ENCODE data around the gene SLC15A4.

The SLC15A4 gene

DNA sequence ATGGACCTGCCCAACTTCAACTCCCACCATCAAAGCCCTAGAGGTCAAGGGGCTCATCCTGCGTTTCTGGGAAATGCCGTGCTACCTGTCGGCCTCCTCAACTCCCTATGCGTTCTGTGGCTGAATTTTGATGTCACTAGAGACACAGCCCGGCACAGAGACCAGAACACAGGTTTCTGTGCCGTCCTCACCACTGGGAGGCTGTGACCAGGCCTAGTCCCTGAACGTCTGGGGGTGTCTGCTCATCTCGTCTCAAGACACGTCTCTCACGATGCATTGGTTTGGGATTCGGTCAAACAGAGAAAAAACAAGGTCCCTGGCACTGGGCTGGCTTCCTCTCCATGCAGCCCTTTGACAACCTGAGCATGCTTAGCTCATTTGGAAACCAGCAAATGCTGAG is 33.5 kb downstream of the SLC15A4 start:
- Histone ChIP-seq H3K4me1 (ENCODE audit: control insufficient read depth in 1 of 2, insufficient read depth in 1 of 2, low read depth in 1 of 2, low read length in 1 of 2) (peaks cover 15 to 25% of the 10 kb centered on the region in 2 experiments), H3K9me3 (no peaks in the 10 kb centered on the region), H3K27ac (peak overlapping the region; percentile 11), H3K36me3 (peaks cover 45% of the 10 kb centered on the region), H3K27me3 (no peaks in the 10 kb centered on the region), H3K4me3 (ENCODE audit: low read depth in 1 of 2, low read length in 1 of 2) (no peak overlapping the region)
- TF ChIP-seq, protein P1, sequence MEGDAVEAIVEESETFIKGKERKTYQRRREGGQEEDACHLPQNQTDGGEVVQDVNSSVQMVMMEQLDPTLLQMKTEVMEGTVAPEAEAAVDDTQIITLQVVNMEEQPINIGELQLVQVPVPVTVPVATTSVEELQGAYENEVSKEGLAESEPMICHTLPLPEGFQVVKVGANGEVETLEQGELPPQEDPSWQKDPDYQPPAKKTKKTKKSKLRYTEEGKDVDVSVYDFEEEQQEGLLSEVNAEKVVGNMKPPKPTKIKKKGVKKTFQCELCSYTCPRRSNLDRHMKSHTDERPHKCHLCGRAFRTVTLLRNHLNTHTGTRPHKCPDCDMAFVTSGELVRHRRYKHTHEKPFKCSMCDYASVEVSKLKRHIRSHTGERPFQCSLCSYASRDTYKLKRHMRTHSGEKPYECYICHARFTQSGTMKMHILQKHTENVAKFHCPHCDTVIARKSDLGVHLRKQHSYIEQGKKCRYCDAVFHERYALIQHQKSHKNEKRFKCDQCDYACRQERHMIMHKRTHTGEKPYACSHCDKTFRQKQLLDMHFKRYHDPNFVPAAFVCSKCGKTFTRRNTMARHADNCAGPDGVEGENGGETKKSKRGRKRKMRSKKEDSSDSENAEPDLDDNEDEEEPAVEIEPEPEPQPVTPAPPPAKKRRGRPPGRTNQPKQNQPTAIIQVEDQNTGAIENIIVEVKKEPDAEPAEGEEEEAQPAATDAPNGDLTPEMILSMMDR (IDR thresholded peaks at IDR 0.05): no peak

DNA sequence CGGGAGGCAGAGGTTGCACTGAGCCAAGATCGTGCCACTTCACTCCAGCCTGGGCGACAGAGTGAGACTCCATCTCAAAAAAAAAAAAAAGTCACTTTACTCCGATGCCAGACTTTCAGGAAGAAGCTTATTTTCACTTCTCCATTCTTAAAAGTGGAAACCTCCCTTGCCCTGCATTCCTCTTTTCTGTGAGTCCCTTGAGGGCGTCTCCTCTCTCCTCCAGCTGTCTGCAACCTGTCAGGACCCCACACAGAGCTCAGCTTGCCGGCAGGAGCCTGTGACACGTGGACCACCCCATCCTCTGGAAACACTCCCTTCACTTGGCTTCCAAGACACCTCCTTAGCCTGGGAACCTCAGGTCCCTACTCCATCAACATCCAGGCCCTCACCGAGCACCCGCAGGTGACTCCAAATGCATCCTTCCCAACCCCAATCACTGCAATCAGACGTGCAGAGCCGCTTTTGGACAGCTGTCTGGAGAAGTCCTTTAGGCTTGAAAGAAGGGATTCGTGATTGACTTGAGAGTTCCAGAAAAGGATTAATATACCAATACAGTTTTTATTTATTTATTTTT is 34.3 kb downstream of the SLC15A4 start:
- Histone ChIP-seq H3K36me3 (peaks cover 38% of the 10 kb centered on the region), H3K27ac (peak overlapping the region; percentile 58), H3K27me3 (no peaks in the 10 kb centered on the region), H3K4me1 (ENCODE audit: control insufficient read depth in 1 of 2, insufficient read depth in 1 of 2, low read depth in 1 of 2, low read length in 1 of 2) (peaks cover 7 to 17% of the 10 kb centered on the region in 2 experiments), H3K4me3 (ENCODE audit: low read depth in 1 of 2, low read length in 1 of 2) (no peak overlapping the region), H3K9me3 (no peaks in the 10 kb centered on the region)
- TF ChIP-seq, protein P1 (IDR thresholded peaks at IDR 0.05): no peak

GRCh38 chr12:128787827-128788226 is 35.9 kb downstream of the SLC15A4 start:
- Histone ChIP-seq H3K4me1 (ENCODE audit: control insufficient read depth in 1 of 2, insufficient read depth in 1 of 2, low read depth in 1 of 2, low read length in 1 of 2) (peaks cover 0 to 6% of the 10 kb centered on the region in 2 experiments), H3K27me3 (no peaks in the 10 kb centered on the region), H3K9me3 (no peaks in the 10 kb centered on the region), H3K36me3 (peaks cover 23% of the 10 kb centered on the region), H3K27ac (no peak overlapping the region), H3K4me3 (ENCODE audit: low read depth in 1 of 2, low read length in 1 of 2) (no peak overlapping the region)
- TF ChIP-seq, protein P1 (IDR thresholded peaks at IDR 0.05): no peak

DNA sequence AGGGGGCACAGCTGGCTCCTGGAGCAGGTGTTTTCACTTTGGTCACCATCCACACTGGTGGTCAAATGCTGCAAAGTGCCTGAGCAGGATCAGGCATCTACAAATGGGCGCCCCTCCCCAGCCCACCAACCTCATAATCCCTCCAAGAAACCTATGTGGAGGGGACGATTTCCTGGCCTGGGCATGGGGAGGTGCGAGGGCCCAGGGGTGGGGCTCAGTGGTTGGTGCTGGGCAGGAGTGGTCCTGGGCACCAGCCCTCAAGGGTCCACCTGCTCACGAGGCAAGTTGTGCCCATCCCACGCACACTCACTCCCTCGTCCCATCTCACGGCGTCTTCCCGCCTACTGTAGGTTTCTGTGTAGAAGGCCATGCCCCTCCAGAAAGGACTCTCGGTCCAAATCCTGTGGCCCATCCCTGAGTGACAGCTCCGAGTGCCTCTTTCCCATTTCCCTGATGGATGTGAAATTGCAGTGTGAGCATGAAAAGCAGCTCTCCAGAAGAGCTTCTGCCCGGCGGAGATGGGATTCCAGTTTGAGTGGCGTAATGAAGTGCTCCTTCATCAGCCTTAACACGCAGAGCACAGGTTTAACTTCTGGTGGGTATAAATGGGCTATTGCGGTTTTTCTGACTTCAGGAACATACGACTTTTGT is 36.9 kb downstream of the SLC15A4 start:
- no peaks in the 10 kb centered on the region for H3K27me3 ChIP-seq
- no peak overlapping the region for H3K4me3 ChIP-seq (ENCODE audit: low read depth in 1 of 2, low read length in 1 of 2)
- peaks cover 0 to 6% of the 10 kb centered on the region in 2 experiments for H3K4me1 ChIP-seq (ENCODE audit: control insufficient read depth in 1 of 2, insufficient read depth in 1 of 2, low read depth in 1 of 2, low read length in 1 of 2)
- H3K36me3 ChIP-seq: peaks cover 14% of the 10 kb centered on the region
- no peak overlapping the region for H3K27ac ChIP-seq
- no peaks in the 10 kb centered on the region for H3K9me3 ChIP-seq
- TF ChIP-seq, protein P1 (IDR thresholded peaks at IDR 0.05): no peak

- Histone ChIP-seq H3K27ac (no peak overlapping the region), H3K36me3 (no peaks in the 10 kb centered on the region)
- TF ChIP-seq, protein P1 (IDR thresholded peaks at IDR 0.05): no peak
Observed at GRCh38 chr12:128784030-128784760, 39.6 kb downstream of the SLC15A4 start.

More at GRCh38 chr12:128784030-128784760, 39.6 kb downstream of the SLC15A4 start:
- Histone ChIP-seq H3K9me3 (no peaks in the 10 kb centered on the region), H3K27me3 (no peaks in the 10 kb centered on the region), H3K4me3 (ENCODE audit: low read depth in 1 of 2, low read length in 1 of 2) (no peak overlapping the region), H3K4me1 (ENCODE audit: control insufficient read depth in 1 of 2, insufficient read depth in 1 of 2, low read depth in 1 of 2, low read length in 1 of 2) (peaks cover 0 to under 1% of the 10 kb centered on the region in 2 experiments)

All from neutrophil (primary cell).